Iris pigment epithelial cell (primary cell): ENCODE measurements around the gene MGAT4A.
"Not testable (repeated sequence)": the region's sequence is repeated elsewhere in the genome, so short reads cannot be mapped to it uniquely, and the experiment has no call there.

Source experiments
- DNase-seq: peaks from one replicate; pipeline ENCODE4 v3.0.0-alpha.2; 2011; ENCODE audit warnings: low read depth

The MGAT4A gene

GRCh38 chr2:98607104-98607503 lies 123.8 kb downstream of the MGAT4A start:
- no peak for DNase-seq

DNA sequence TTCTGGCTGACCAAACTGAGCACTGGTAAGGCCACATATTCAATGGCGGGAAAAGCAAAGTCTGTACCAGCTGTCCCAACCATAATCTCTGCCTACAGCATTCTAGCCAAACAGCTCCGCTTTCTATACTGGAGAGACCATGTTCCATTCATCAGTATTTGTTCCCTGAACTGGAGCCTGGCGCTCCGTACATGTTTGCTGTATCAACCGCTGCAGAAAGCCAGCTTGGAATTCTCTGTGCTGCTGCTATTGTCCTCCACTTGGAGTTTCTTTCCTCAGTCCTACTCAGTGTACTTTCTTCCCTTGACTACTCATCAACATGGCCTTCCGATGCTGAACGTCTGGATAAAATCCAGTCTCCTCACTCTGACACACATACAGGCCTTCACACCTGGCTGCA lies 124.5 kb downstream of the MGAT4A start:
- no peak for DNase-seq

GRCh38 chr2:98605076-98605475 lies 125.9 kb downstream of the MGAT4A start:
- DNase-seq = no peak

DNA sequence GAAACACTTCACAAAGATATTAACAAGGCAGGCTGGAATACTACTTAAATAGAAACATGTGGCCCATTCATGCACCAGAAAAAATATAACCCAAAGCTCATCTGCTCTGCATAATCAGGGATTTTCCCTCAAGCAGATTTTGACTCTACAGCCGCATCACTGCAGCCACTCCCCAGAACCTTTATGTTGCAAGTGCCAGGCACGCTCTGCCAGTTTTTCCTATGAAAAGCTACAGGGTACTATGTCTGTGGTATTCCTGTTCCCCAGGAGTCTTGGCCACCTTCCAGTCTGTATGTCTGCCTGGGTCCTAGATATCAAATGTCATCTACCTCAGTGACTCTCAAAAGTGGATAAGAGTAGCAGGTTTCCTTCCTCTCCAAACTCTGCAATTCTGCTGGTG lies 126.4 kb downstream of the MGAT4A start:
- DNase-seq = no peak

- DNase-seq = peak; percentile 55
Measured at GRCh38 chr2:98601532-98602132, 129.3 kb downstream of the MGAT4A start.

GRCh38 chr2:98598781-98599428 lies 132.0 kb downstream of the MGAT4A start:
- DNase-seq = peak; percentile 75

- not testable (repeated sequence) for DNase-seq
Measured at GRCh38 chr2:98594665-98595064, 136.3 kb downstream of the MGAT4A start.

DNA sequence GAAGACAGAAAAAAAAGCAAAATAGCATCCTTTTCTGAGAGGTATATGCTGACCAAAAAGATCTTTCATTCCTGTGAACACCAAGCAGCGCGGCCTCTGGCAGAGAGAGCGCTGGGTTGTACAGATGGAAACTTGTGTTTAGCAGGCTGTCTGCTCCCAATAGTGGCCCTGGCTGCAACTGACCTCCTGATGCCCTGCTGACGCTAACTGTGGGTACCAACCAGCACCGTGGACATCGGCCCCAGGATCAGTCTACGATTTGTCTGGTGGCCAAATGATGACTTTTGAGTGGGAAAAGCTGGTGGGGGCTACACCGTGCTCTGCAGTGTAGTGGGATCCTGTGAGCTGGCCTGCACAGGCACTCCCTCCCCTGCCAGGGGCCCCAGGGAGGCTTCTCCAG lies 138.4 kb downstream of the MGAT4A start:
- no peak for DNase-seq

DNA sequence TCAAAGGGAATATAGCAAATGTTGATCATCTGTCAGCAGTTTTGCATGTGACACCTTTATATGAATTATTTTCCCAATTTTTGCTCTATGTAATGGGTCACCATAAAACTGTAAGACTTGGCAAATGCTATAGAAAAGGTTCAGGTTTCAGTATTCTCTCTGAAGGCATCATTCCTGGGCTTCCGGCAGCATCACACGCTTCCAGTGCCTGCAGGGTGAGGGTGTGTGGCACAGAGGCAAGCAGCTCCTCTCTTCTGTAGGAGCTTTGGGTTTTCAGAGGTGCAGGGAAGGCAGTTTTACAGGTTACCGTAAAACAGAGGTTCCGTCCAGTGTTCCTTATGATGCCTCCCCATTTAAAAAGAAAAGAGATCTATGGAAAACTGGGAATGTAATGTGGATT lies 141.4 kb downstream of the MGAT4A start:
- no peak for DNase-seq

DNA sequence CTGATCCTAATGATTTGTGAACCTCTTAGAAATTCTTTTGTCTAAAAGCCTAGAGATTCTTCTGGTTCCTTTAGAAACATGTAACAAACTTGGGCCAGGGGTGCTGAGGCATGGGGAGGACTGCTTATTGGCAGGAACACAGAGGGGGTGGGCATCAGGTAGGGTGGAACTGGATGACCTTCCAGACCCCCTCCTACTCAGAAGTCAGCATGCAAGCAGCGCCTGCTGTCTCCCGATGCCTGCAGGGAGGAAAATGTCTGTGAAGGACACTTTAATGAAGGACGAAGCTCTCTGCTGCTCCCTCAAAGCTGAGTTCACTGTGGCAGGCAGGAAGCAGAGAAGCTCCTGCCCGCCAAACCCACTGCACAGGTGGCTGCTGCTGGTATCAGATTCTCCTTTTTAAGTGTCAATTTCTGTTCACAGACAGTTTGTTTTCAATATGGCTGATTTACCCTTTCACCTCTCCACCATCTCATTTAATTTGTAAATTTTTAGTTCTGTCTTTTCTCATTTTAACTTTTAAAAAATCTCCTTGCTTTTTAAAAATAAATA lies 142.0 kb downstream of the MGAT4A start:
- DNase-seq = no peak

- DNase-seq = no peak
Measured at GRCh38 chr2:98586551-98587140, 144.3 kb downstream of the MGAT4A start.

GRCh38 chr2:98585386-98585785 lies 145.5 kb downstream of the MGAT4A start:
- no peak for DNase-seq

GRCh38 chr2:98583816-98584618 lies 146.9 kb downstream of the MGAT4A start:
- no peak for DNase-seq

DNA sequence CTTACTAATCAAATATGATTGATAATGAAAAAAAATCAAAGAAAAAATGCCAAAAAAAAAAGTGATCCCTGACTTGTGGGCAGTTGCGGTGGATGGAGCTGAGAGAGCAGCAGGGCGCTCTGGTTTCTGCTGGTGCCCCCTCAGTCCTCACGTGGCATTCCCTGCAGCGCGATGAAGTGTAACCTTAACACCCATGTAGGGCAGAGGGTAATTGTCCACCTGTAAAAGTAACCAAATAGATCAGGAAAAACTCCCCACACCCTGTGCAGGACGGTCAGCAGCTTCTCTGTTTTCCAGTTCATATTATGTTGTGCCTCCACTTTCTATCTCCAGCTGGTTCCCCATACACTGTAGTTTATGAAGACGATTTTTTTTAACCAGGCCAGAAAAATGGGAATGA lies 147.7 kb downstream of the MGAT4A start:
- no peak for DNase-seq

GRCh38 chr2:98582523-98582922 lies 148.4 kb downstream of the MGAT4A start:
- DNase-seq = no peak

DNA sequence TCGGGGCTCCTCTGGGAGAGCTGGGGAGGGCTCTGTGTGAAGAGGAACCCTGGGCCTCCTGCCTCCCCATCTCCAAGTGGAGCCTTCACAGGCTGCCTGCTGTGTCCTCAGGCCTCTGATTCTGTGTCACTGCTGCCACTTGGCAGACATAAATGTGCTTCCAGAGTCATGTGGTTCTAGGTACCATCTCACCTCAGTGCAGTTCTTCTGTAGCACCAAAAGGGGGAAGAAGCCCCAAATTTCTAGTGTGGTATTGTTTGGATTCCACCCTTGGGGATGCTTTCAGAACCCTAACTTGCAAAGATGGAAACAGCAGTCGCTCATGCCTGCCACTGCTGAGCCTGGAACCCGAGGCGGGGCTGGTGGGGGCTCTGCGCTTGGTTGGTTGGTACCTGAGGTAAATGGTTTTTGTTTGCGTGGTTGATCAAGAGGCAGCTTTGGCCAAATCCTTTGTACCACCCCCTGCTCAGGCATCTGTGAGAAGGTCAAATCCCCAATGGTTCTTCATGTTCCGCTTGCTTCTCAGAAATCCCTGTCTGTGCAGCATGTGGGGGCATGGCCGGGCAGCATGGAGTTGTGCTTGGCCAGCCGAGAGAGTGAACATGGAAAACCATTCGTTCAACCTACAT lies 150.2 kb downstream of the MGAT4A start:
- no peak for DNase-seq

DNA sequence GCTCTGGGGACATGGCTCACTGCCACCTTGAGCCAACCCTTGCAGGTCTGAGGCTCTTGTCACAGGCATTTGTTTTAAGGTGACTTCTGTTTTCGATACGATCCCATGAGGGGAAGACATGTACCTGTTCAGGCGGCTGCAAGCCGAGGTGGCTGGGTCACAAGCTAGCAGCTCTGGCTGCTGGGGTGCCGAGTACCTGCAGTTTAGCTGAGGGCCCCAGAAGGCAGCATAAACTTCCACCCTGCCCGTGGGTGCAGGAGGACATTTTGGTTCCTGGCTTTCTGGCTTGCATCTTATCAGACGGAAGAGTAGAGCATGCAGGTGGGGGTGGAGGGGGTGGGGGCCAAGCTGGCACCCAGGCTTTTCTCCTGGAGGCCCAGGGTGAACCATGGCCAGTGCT lies 151.0 kb downstream of the MGAT4A start:
- DNase-seq = no peak

GRCh38 chr2:98578231-98578630 lies 152.7 kb downstream of the MGAT4A start:
- no peak for DNase-seq

DNA sequence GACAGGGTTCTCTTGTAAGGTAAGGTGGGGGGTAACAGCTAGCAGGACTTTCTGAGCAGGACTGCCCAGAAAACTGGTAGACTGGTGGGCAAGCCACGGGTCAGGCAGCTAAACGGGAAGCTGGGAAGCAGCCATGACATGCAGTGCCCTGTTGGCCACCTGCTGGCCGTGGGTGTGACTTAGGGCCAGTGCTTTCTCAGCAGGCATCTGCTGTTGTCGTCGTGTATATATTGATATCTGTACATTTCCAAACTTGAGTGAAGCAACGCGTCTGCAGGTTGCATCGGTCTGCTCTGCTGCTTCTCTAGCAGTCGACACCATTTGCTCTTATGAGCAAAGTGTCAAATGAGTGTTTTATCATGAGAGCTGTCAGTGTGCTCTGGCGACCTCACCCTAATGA lies 153.6 kb downstream of the MGAT4A start:
- DNase-seq = no peak

- no peak for DNase-seq
Measured at GRCh38 chr2:98576666-98577312, 154.1 kb downstream of the MGAT4A start.

- DNase-seq = no peak
Measured at GRCh38 chr2:98573426-98573825, 157.5 kb downstream of the MGAT4A start.

GRCh38 chr2:98572676-98573075 lies 158.3 kb downstream of the MGAT4A start:
- DNase-seq = no peak
